DMS 273 treated with DMSO at 0.1 percent for 48 hours (cell line): ENCODE results near the gene MTERF4.

ENCODE experiments used
- DNase-seq: peaks from one replicate; lab custom pipeline; 2025; lab: John Stamatoyannopoulos, UW

The MTERF4 gene

DNA sequence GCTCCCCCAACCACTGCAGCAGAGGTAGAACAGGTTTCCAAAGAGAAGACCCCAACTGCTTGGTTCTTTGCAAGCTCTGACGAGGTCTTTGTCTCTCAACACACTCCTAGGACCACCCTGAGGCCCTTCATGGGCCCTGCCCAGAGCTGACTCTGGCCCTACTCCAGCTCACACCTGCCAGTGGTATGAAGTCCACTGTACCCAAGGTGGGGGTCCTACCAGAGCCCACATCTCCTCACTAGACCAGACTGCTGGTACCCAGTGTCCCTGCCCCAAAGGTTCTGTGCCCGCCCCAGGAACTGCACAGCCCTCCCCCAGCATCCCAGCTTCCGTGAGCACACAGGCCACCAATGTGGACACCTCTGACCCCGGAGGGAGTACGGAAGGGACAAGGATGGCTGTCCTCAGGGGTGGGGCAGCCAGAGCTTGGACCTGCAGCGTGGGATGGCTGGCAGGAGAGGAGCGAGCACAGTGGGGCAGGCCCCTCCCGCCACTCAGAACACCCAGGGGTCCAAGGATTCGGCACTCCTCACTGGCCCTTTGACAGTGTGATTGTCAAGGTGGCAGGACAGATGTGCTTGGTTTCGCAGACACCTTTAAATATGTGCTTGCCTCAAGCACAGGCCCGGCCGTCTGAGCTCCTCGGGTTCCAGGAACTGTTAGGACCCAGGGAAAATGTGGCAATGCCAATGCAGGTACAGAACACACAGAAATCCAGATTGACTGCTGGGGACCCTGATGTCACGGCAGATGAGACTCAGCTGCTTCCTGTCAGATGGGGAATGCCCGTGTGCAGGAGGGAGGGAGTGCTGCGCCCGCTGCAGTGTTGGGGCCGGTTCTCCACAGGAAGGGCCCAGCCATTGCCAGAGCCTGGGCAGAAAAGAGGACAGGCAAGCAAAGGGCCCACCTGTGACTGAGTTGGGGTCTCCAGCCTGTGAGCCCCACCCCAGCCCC is 51.2 kb downstream of the MTERF4 start:
- DNase-seq = no peak

DNA sequence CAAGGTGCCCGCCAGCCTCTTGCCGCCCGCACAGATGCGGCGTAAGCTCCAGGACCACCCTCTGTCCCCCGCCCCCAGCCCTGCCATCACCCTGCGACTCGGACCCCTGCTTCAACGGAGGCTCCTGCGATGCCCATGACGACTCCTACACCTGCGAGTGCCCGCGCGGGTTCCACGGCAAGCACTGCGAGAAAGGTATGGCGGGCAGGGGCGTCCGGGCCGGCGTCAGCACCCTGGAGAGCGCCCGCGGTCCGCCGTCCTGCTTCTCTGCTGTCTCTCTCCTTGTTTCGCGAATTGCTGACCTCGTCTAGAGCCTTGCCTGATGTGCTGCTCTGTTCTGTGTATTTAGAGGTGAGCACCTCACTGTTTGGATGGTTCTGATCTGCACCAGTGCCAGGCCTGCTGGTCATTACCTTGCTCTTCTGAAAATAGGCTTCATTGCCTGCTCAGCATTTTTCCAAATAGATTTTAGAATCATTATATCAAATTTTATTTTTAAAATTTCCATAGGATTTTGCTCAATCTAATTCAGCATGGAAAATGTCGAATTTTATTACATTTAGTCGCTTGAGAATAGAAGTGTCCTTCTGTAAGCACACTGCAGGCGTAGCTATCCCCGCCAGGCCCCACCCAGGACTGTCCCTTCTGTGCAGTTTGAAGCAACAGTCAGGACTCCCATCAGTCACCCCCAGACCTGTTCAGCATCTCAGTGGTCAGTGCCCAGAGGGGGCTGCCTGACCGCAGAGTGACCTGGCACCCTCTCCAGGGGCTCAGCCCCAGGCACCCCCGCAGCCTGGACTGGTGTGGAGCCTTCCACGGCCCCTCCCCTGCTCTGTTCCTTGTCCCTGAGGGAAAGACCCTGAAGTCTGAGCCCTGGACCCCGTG is 52.1 kb downstream of the MTERF4 start:
- DNase-seq = no peak

DNA sequence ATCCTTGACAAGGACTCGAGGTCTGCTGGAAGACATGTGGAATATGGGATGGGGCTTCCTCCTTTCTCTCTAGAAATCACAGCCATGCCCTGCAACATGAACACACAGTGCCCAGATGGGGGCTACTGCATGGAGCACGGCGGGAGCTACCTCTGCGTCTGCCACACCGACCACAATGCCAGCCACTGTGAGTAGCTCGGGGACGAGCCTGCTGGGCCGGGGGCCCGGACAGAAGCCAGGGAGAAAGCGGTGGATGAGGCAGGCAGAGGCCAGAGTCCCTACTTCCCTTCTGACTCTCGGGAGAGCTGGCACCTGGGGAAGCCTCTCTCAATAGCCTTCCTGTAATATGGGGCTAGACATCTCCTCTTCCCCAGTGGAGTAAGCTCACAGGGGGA is 53.1 kb downstream of the MTERF4 start:
- DNase-seq = no peak

DNA sequence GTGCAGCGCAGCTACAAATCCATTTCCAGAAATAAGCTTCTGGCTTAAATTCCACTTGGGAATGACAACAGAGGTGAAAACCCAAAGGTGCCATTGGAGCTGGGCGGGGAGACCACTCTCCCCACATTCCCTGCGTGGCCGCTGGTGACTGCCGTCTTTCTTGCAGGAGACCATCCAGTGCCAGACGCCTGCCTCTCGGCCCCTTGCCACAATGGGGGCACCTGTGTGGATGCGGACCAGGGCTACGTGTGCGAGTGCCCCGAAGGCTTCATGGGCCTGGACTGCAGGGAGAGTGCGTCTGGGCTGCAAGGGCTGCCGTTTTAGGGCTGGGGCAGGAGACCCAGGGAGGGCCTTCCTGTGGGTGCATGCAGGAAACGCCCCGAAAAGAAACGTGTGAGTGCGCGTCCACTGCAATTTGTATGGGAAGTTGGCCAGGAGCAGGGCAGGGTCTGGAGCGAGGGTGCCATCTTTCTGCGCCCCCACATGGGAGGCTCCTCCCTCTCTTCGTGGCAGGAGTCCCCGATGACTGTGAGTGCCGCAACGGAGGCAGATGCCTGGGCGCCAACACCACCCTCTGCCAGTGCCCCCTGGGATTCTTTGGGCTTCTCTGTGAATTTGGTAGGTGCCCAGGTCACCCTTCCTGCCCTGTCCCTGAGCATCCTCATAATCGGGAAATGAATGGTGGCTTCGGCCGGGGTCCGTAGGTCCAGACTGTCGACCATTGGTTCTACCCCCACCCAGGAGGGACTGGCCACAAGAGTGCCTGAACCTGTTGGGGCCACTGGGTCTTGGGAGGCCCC is 53.7 kb downstream of the MTERF4 start:
- no peak for DNase-seq

DNA sequence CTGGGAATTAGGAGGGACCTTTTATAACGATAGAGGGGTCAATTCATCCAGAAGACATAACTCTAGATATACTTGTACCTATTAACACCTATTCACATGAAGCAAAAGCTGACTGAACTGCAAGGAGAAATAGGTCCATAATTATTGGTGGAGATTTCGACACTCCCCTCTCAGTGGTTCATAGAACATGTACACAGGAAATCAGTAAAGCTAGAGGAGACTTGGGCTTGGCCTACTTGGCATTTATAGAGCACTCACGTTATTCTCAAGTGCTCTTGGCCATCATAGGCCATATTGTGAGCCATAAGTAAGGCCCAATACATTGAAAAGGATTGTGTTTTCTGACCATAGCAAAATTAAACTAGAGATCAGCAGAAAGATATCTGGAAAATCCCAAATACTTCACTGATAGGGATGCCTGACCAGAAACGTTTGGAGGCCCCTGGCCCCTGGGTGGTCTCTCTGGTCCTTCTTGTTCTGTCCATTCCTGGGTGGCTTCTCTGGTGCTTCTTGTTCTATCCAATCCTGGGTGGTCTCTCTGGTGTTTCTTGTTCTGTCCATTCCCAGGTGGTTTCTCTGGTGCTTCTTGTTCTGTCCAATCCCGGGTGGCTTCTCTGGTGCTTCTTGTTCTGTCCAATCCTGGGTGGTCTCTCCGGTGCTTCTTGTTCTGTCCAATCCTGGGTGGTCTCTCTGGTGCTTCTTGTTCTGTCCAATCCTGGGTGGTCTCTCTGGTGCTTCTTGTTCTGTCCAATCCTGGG is 54.7 kb downstream of the MTERF4 start:
- DNase-seq = no peak
